Liver (tissue), 3 donors: ENCODE data around the gene MARK2.

Experiments used
- CTCF ChIP-seq: fragments of 150-350 bp; IDR thresholded peaks from 2 replicates; pipeline ENCODE4 v1.5.1; 2017; ENCODE audit warnings: improper control_type of control experiment, low read depth, low read length; ENCODE audit not compliant: missing input control
- JUND ChIP-seq, 2 donors: IDR thresholded peaks; 2 replicates each; pipeline ENCODE4 v1.6.1; 2016; ENCODE audit warnings: antibody characterized with exemption in 2 of 2
- NR2F2 ChIP-seq: IDR thresholded peaks from 2 replicates; pipeline ENCODE4 v1.6.1; 2016; ENCODE audit warnings: antibody characterized with exemption
- YY1 ChIP-seq: IDR thresholded peaks from 2 replicates; pipeline ENCODE4 v1.6.1; 2016; ENCODE audit warnings: antibody characterized with exemption, mild to moderate bottlenecking
- donor health status: healthy.
- donor health status: healthy.

- TF ChIP-seq CTCF (no peak), NR2F2 (no peak), YY1 (no peak), JUND (IDR thresholded peaks at IDR 0.05) (no peak)
Measured at GRCh38 chr11:63837739-63838138, 1.2 kb upstream of the MARK2 start.
